T-helper 17 cell (primary cell): Measurements from ENCODE around the gene TIE1. TPM values are rescaled to one million over a fixed set of nuclear protein-coding genes. Genes with fewer than 3 reads are reported as not detected.
A peak's percentile ranks its signal among the peaks of the same experiment; 100 is the strongest.

Source experiments
- ATAC-seq: fragments of 150-1000 bp; cut with Tn5 transposase; 2 replicates; pipeline ENCODE4 v1.10.0; 2021; ENCODE audit warnings: mild to moderate bottlenecking, moderate library complexity
- DNase-seq, 3 donors: peaks; one replicate each; pipeline versions ENCODE4 v3.0.0 to v3.0.0-alpha.2; 2020 to 2021
- H3K9me3 ChIP-seq: one replicate; pipeline ENCODE4 v1.7.0; 2013; ENCODE audit warnings: low read length, mild to moderate bottlenecking; ENCODE audit not compliant: control insufficient read depth, poor library complexity, severe bottlenecking
- H3K27ac Mint-ChIP-seq: one replicate; pipeline ENCODE4 v1.8.0; 2022; ENCODE audit warnings: mild to moderate bottlenecking, moderate library complexity, mixed read lengths
- H3K27me3 Mint-ChIP-seq: one replicate; pipeline ENCODE4 v1.8.0; 2022; ENCODE audit warnings: mixed read lengths
- H3K36me3 Mint-ChIP-seq: one replicate; pipeline ENCODE4 v1.8.0; 2022; ENCODE audit warnings: low read depth, mixed read lengths
- H3K4me1 Mint-ChIP-seq: one replicate; pipeline ENCODE4 v1.8.0; 2022; ENCODE audit warnings: mild to moderate bottlenecking, mixed read lengths
- H3K4me3 Mint-ChIP-seq: one replicate; pipeline ENCODE4 v1.8.0; 2022; ENCODE audit warnings: mild to moderate bottlenecking, moderate library complexity, mixed read lengths
- total RNA-seq, 4 donors: library from RNA in 2 of 4; stranded (reverse) in 2 of 4; gene quantifications; one replicate each; pipeline ENCODE4 v1.2.3 and lab custom pipeline; 2022 to 2026

Gene TIE1
- total RNA-seq, 2 donors from 2014 or later: not detected

- no peaks in the 10 kb centered on the region for H3K36me3 Mint-ChIP-seq
- no peaks in the 10 kb centered on the region for H3K9me3 ChIP-seq
- H3K4me1 Mint-ChIP-seq: peaks cover 5% of the 10 kb centered on the region
- H3K4me3 Mint-ChIP-seq: no peak overlapping the region
- no peak overlapping the region for H3K27ac Mint-ChIP-seq
- H3K27me3 Mint-ChIP-seq: no peaks in the 10 kb centered on the region
- DNase-seq (no peak), ATAC-seq (no peak)
Measured at GRCh38 chr1:43292679-43293078, 8.1 kb upstream of the TIE1 start.

- H3K36me3 Mint-ChIP-seq: no peaks in the 10 kb centered on the region
Measured at GRCh38 chr1:43293176-43293575, 7.6 kb upstream of the TIE1 start.

GRCh38 chr1:43293896-43294760 lies 6.7 kb upstream of the TIE1 start:
- no peaks in the 10 kb centered on the region for H3K27me3 Mint-ChIP-seq
- no peak for DNase-seq
- H3K36me3 Mint-ChIP-seq: no peaks in the 10 kb centered on the region
- H3K27ac Mint-ChIP-seq: no peak overlapping the region
- no peak overlapping the region for H3K4me3 Mint-ChIP-seq
- no peak for ATAC-seq
- H3K9me3 ChIP-seq: no peaks in the 10 kb centered on the region
- peaks cover 5% of the 10 kb centered on the region for H3K4me1 Mint-ChIP-seq

More at GRCh38 chr1:43293176-43293575, 7.6 kb upstream of the TIE1 start:
- ATAC-seq: no peak
- H3K27me3 Mint-ChIP-seq: no peaks in the 10 kb centered on the region
- no peak overlapping the region for H3K27ac Mint-ChIP-seq
- no peak overlapping the region for H3K4me3 Mint-ChIP-seq
- H3K4me1 Mint-ChIP-seq: peaks cover 5% of the 10 kb centered on the region
- H3K9me3 ChIP-seq: no peaks in the 10 kb centered on the region
- DNase-seq: no peak

GRCh38 chr1:43294761-43295160 lies 6.0 kb upstream of the TIE1 start:
- DNase-seq (no peak), ATAC-seq (no peak)
- Mint-ChIP-seq H3K27me3 (no peaks in the 10 kb centered on the region), H3K27ac (no peak overlapping the region), H3K4me3 (no peak overlapping the region), H3K4me1 (peaks cover 5% of the 10 kb centered on the region), H3K36me3 (no peaks in the 10 kb centered on the region)
- no peaks in the 10 kb centered on the region for H3K9me3 ChIP-seq

GRCh38 chr1:43296207-43296606 lies 4.6 kb upstream of the TIE1 start:
- no peaks in the 10 kb centered on the region for H3K27me3 Mint-ChIP-seq
- H3K36me3 Mint-ChIP-seq: no peaks in the 10 kb centered on the region
- ATAC-seq: no peak
- no peak for DNase-seq
- H3K4me1 Mint-ChIP-seq: peaks cover 5% of the 10 kb centered on the region
- no peak overlapping the region for H3K4me3 Mint-ChIP-seq
- peak overlapping the region; percentile 76 for H3K27ac Mint-ChIP-seq
- H3K9me3 ChIP-seq: no peaks in the 10 kb centered on the region

GRCh38 chr1:43298055-43298454 lies 2.7 kb upstream of the TIE1 start:
- H3K27me3 Mint-ChIP-seq: peaks cover 6% of the 10 kb centered on the region
- H3K4me3 Mint-ChIP-seq: no peak overlapping the region
- DNase-seq (no peak), ATAC-seq (no peak)
- H3K4me1 Mint-ChIP-seq: peaks cover 11% of the 10 kb centered on the region
- H3K36me3 Mint-ChIP-seq: peaks cover 3% of the 10 kb centered on the region
- H3K27ac Mint-ChIP-seq: no peak overlapping the region
- no peaks in the 10 kb centered on the region for H3K9me3 ChIP-seq

GRCh38 chr1:43299101-43299500 lies 1.7 kb upstream of the TIE1 start:
- peaks cover 6% of the 10 kb centered on the region for H3K36me3 Mint-ChIP-seq
- H3K4me1 Mint-ChIP-seq: peaks cover 11% of the 10 kb centered on the region
- ATAC-seq: no peak
- H3K27me3 Mint-ChIP-seq: peaks cover 10% of the 10 kb centered on the region
- H3K27ac Mint-ChIP-seq: no peak overlapping the region
- no peak overlapping the region for H3K4me3 Mint-ChIP-seq
- no peaks in the 10 kb centered on the region for H3K9me3 ChIP-seq
- DNase-seq: no peak

GRCh38 chr1:43302201-43302600 lies 1.4 kb downstream of the TIE1 start:
- no peaks in the 10 kb centered on the region for H3K9me3 ChIP-seq
- no peak overlapping the region for H3K4me3 Mint-ChIP-seq
- H3K27me3 Mint-ChIP-seq: peaks cover 25% of the 10 kb centered on the region
- peak overlapping the region; percentile 21 for H3K27ac Mint-ChIP-seq
- DNase-seq (no peak), ATAC-seq (no peak)
- peaks cover 7% of the 10 kb centered on the region for H3K4me1 Mint-ChIP-seq
- H3K36me3 Mint-ChIP-seq: peaks cover 8% of the 10 kb centered on the region

GRCh38 chr1:43302721-43303470 lies 2.1 kb downstream of the TIE1 start:
- peaks cover 7% of the 10 kb centered on the region for H3K4me1 Mint-ChIP-seq
- no peak overlapping the region for H3K4me3 Mint-ChIP-seq
- no peak overlapping the region for H3K27ac Mint-ChIP-seq
- DNase-seq (no peak), ATAC-seq (no peak)
- H3K27me3 Mint-ChIP-seq: peaks cover 31% of the 10 kb centered on the region
- H3K36me3 Mint-ChIP-seq: peaks cover 8% of the 10 kb centered on the region
- H3K9me3 ChIP-seq: no peaks in the 10 kb centered on the region

- no peak overlapping the region for H3K27ac Mint-ChIP-seq
- no peak for ATAC-seq
- H3K27me3 Mint-ChIP-seq: peaks cover 38% of the 10 kb centered on the region
- peaks cover 7% of the 10 kb centered on the region for H3K4me1 Mint-ChIP-seq
- H3K36me3 Mint-ChIP-seq: peaks cover 8% of the 10 kb centered on the region
- no peak for DNase-seq
- H3K9me3 ChIP-seq: no peaks in the 10 kb centered on the region
- H3K4me3 Mint-ChIP-seq: no peak overlapping the region
Measured at GRCh38 chr1:43303471-43304313, 2.9 kb downstream of the TIE1 start.

GRCh38 chr1:43304314-43304681 lies 3.5 kb downstream of the TIE1 start:
- peaks cover 7% of the 10 kb centered on the region for H3K4me1 Mint-ChIP-seq
- ATAC-seq (no peak), DNase-seq (no peak)
- no peak overlapping the region for H3K27ac Mint-ChIP-seq
- H3K9me3 ChIP-seq: no peaks in the 10 kb centered on the region
- H3K36me3 Mint-ChIP-seq: peaks cover 8% of the 10 kb centered on the region
- H3K4me3 Mint-ChIP-seq: no peak overlapping the region
- peaks cover 38% of the 10 kb centered on the region for H3K27me3 Mint-ChIP-seq

GRCh38 chr1:43304771-43305300 lies 4.1 kb downstream of the TIE1 start:
- no peak for DNase-seq
- H3K4me3 Mint-ChIP-seq: no peak overlapping the region
- peaks cover 7% of the 10 kb centered on the region for H3K4me1 Mint-ChIP-seq
- H3K27ac Mint-ChIP-seq: no peak overlapping the region
- peaks cover 38% of the 10 kb centered on the region for H3K27me3 Mint-ChIP-seq
- ATAC-seq: no peak
- H3K36me3 Mint-ChIP-seq: peaks cover 8% of the 10 kb centered on the region
- no peaks in the 10 kb centered on the region for H3K9me3 ChIP-seq

GRCh38 chr1:43305461-43305860 lies 4.7 kb downstream of the TIE1 start:
- H3K9me3 ChIP-seq: no peaks in the 10 kb centered on the region
- Mint-ChIP-seq H3K4me3 (no peak overlapping the region), H3K27ac (no peak overlapping the region), H3K36me3 (peaks cover 8% of the 10 kb centered on the region), H3K4me1 (peaks cover 13% of the 10 kb centered on the region), H3K27me3 (peaks cover 38% of the 10 kb centered on the region)
- DNase-seq: no peak
- no peak for ATAC-seq
